Kidney (tissue), 14 donors: Measurements from ENCODE around the gene NTNG2. TPM values are rescaled to one million over a fixed set of nuclear protein-coding genes. Genes with fewer than 3 reads are reported as not detected.
A peak's percentile ranks its signal among the peaks of the same experiment; 100 is the strongest.

Experiments
- DNase-seq, 5 donors: peaks; one replicate each; pipeline ENCODE4 v3.0.0-alpha.2; 2013 to 2020
- FAIRE-seq: peaks from 2 replicates; lab custom pipeline; 2012; peaks lifted over from hg19 to GRCh38; lab: Jason Lieb, UNC
- H3K27ac ChIP-seq, 2 donors: one replicate each; pipeline ENCODE4 v1.7.0; 2013; ENCODE audit warnings: low read depth in 2 of 2, low read length in 2 of 2, inconsistent platforms in 1 of 2
- H3K27me3 ChIP-seq: one replicate; pipeline ENCODE4 v1.7.1; 2013; ENCODE audit warnings: low read length, inconsistent platforms; ENCODE audit not compliant: control insufficient read depth, insufficient read depth
- H3K36me3 ChIP-seq, 3 donors: one replicate each; pipeline versions ENCODE4 v1.7.0 to v1.7.1; 2013; ENCODE audit warnings: low read length in 3 of 3, control low read depth in 1 of 3, inconsistent platforms in 1 of 3; ENCODE audit not compliant: insufficient read depth in 3 of 3, control insufficient read depth in 2 of 3
- H3K4me1 ChIP-seq, 3 donors: one replicate each; pipeline versions ENCODE4 v1.7.0 to v1.7.1; 2013; ENCODE audit warnings: low read length in 3 of 3, inconsistent platforms in 1 of 3, low read depth in 1 of 3; ENCODE audit not compliant: control insufficient read depth in 2 of 3, insufficient read depth in 2 of 3
- H3K4me3 ChIP-seq, 3 donors: one replicate each; pipeline versions ENCODE4 v1.7.0 to v1.8.1; 2013; ENCODE audit warnings: low read length in 3 of 3, control low read depth in 1 of 3, inconsistent platforms in 1 of 3
- H3K9ac ChIP-seq, 3 donors: one replicate each; pipeline versions ENCODE4 v1.7.0 to v1.7.1; 2013; ENCODE audit warnings: low read length in 3 of 3, control low read depth in 1 of 3, inconsistent platforms in 1 of 3
- H3K9me3 ChIP-seq, 3 donors: one replicate each; pipeline versions ENCODE4 v1.7.0 to v1.7.1; 2013; ENCODE audit warnings: low read length in 3 of 3, control low read depth in 1 of 3, inconsistent platforms in 1 of 3; ENCODE audit not compliant: control insufficient read depth in 2 of 3, insufficient read depth in 1 of 3
- CTCF ChIP-seq: IDR thresholded peaks from 3 replicates; pipeline ENCODE4 v1.5.1; 2012; ENCODE audit warnings: mild to moderate bottlenecking, moderate library complexity, borderline replicate concordance; ENCODE audit not compliant: insufficient read depth; ENCODE audit errors: extremely low read depth
- intact Hi-C: fragments of 100-400 bp; cut with DNase I; formaldehyde crosslinking; loops from one replicate; pipeline ENCODE4 v1.11.1; 2022
- polyA plus RNA-seq: library from polyadenylated mRNA; stranded (reverse); fragments of 350-450 nt; fragmentation: Illumina TruSeq; extraction: RNeasy Lipid Tissue Mini Kit (QIAGEN cat#74804); gene quantifications from one replicate; pipeline ENCODE4 v1.2.3, GENCODE V29; 2014; ENCODE audit warnings: low read depth, low replicate concordance; ENCODE audit not compliant: insufficient read depth
- total RNA-seq: library from RNA; stranded (reverse); fragmentation: NEBNext Ultra II Directional; extraction: Animal tissue kit (Norgen Biotek cat#: 25700); gene quantifications from one replicate; pipeline ENCODE4 v1.2.1, GENCODE V29; 2021
- donor health status: control.
- donor health status: control.
- donor health status: control.
- donor health status: control.
- donor health status: control.
- donor health status: DM: yes; HTN: yes; CAD: no.
- donor health status: Normal renal cell carcinoma (clear cell type).

NTNG2 gene
- total and polyA plus RNA-seq, 2 donors from 2014 or later, result 0.54 to 2.2 TPM

GRCh38 chr9:132239999-132240840, 78.4 kb downstream of the NTNG2 start:
- DNase-seq, result peak in 2 of 5 donors; percentile 71 to 88
- FAIRE-seq, result no peak
- Histone ChIP-seq H3K36me3 (no peaks in the 10 kb centered on the region), H3K9ac (no peak overlapping the region), H3K27me3 (no peaks in the 10 kb centered on the region), H3K4me1 (peaks cover 0 to 12% (median 0%) of the 10 kb centered on the region in 3 donors), H3K4me3 (no peak overlapping the region), H3K9me3 (no peaks in the 10 kb centered on the region), H3K27ac (no peak overlapping the region)
- TF ChIP-seq CTCF, result no peak
- intact Hi-C loops, result loop anchor here (10.0 kb wide), 1 partner anchor 475 kb away; no protein-coding TSS in a partner anchor

GRCh38 chr9:132240841-132241482, 79.1 kb downstream of the NTNG2 start:
- Histone ChIP-seq H3K27me3 (no peaks in the 10 kb centered on the region), H3K36me3 (no peaks in the 10 kb centered on the region), H3K9me3 (no peaks in the 10 kb centered on the region), H3K4me3 (peak overlapping the region; percentile 39 to 78 (median 57)), H3K4me1 (peaks cover 0 to 12% (median 0%) of the 10 kb centered on the region in 3 donors), H3K27ac (no peak overlapping the region), H3K9ac (no peak overlapping the region)
- DNase-seq, result peak; percentile 93 to 100 (median 97)
- intact Hi-C loops, result no loop called here
- TF ChIP-seq CTCF, result no peak
- FAIRE-seq, result no peak

GRCh38 chr9:132241483-132241839, 79.6 kb downstream of the NTNG2 start:
- Histone ChIP-seq H3K27ac (no peak overlapping the region), H3K9me3 (no peaks in the 10 kb centered on the region), H3K4me1 (peaks cover 0 to 12% (median 0%) of the 10 kb centered on the region in 3 donors), H3K4me3 (peak overlapping the region; percentile 39 to 78 (median 57)), H3K27me3 (no peaks in the 10 kb centered on the region), H3K9ac (no peak overlapping the region), H3K36me3 (no peaks in the 10 kb centered on the region)
- intact Hi-C loops, result no loop called here
- FAIRE-seq, result no peak
- DNase-seq, result peak in 1 of 5 donors; percentile 89
- no peak for TF ChIP-seq CTCF
